Measurements from ENCODE around the gene PRKAG2. TPM values are rescaled to one million over a fixed set of nuclear protein-coding genes. Genes with fewer than 3 reads are reported as not detected.

PRKAG2 gene
- total and polyA plus RNA-seq, 10 donors: 15.8 to 50.9 (median 32.8) TPM

- 70 to 100% (median 92%) methylated on average over 2 of the region's 2 CpGs for WGBS, 5 donors
- H3K9me3 ChIP-seq: peaks cover 0 to 8% (median 3%) of the 10 kb centered on the region in 8 donors
- TF ChIP-seq POLR2A (IDR thresholded peaks at IDR 0.05): no peak
- no peak for TF ChIP-seq POLR2AphosphoS5 (IDR thresholded peaks at IDR 0.05)
- no peak for TF ChIP-seq CTCF (IDR thresholded peaks at IDR 0.05 in 8 of 11, conservative IDR thresholded peaks at IDR 0.05 in 3 of 11)
- H3K4me1 ChIP-seq: peaks cover 0 to 29% (median 9%) of the 10 kb centered on the region in 6 donors
- peak; percentile 27 for DNase-seq
- H3K36me3 ChIP-seq: peaks cover 0 to 31% (median 0%) of the 10 kb centered on the region in 6 donors
- intact Hi-C loops (cut with DNase I; ENCODE audit: low total_unique reads): loop anchor here (10.0 kb wide), 1 partner anchor 404 kb away; no protein-coding TSS in a partner anchor
- H3K4me3 ChIP-seq: no peak overlapping the region
- H3K27ac ChIP-seq: peak overlapping the region in 6 of 8 donors; percentile 37 to 75 (median 60)
- no peaks in the 10 kb centered on the region for H3K27me3 ChIP-seq (replicated peaks in 1 of 7)
Observed at GRCh38 chr7:151768805-151769187, 108.1 kb downstream of the PRKAG2 start.

- TF ChIP-seq POLR2AphosphoS5 (IDR thresholded peaks at IDR 0.05) (no peak), CTCF (IDR thresholded peaks at IDR 0.05 in 8 of 11, conservative IDR thresholded peaks at IDR 0.05 in 3 of 11) (no peak), POLR2A (IDR thresholded peaks at IDR 0.05) (no peak)
- H3K27ac ChIP-seq: peak overlapping the region in 2 of 8 donors; percentile 26 to 71
- peaks cover 0 to 8% (median 3%) of the 10 kb centered on the region in 8 donors for H3K9me3 ChIP-seq
- 83 to 89% (median 87%) methylated on average over 4 of the region's 4 CpGs for WGBS, 5 donors
- intact Hi-C loops (cut with DNase I; ENCODE audit: low total_unique reads): loop anchor here (10.0 kb wide), 1 partner anchor 403 kb away; no protein-coding TSS in a partner anchor
- peaks cover 0 to 28% (median 0%) of the 10 kb centered on the region in 6 donors for H3K36me3 ChIP-seq
- H3K4me1 ChIP-seq: peaks cover 0 to 29% (median 9%) of the 10 kb centered on the region in 6 donors
- no peak for DNase-seq
- H3K4me3 ChIP-seq: no peak overlapping the region
- H3K27me3 ChIP-seq (replicated peaks in 1 of 7): no peaks in the 10 kb centered on the region
Observed at GRCh38 chr7:151767557-151767956, 109.4 kb downstream of the PRKAG2 start.

- intact Hi-C loops (cut with DNase I; ENCODE audit: low total_unique reads): loop anchor here (10.0 kb wide), 1 partner anchor 399 kb away; no protein-coding TSS in a partner anchor
Observed at GRCh38 chr7:151764056-151764920, 112.6 kb downstream of the PRKAG2 start.

More at GRCh38 chr7:151764056-151764920, 112.6 kb downstream of the PRKAG2 start:
- H3K36me3 ChIP-seq: peaks cover 0 to 21% (median 0%) of the 10 kb centered on the region in 6 donors
- 86 to 96% (median 92%) methylated on average over 13 of the region's 13 CpGs for WGBS, 5 donors
- H3K9me3 ChIP-seq: peaks cover 0 to 8% (median 3%) of the 10 kb centered on the region in 8 donors
- H3K4me1 ChIP-seq: peaks cover under 1 to 22% (median 6%) of the 10 kb centered on the region in 6 donors
- TF ChIP-seq POLR2A (IDR thresholded peaks at IDR 0.05): no peak
- TF ChIP-seq POLR2AphosphoS5 (IDR thresholded peaks at IDR 0.05): no peak
- no peak for TF ChIP-seq CTCF (IDR thresholded peaks at IDR 0.05 in 8 of 11, conservative IDR thresholded peaks at IDR 0.05 in 3 of 11)
- no peaks in the 10 kb centered on the region for H3K27me3 ChIP-seq (replicated peaks in 1 of 7)
- H3K4me3 ChIP-seq: no peak overlapping the region
- peak; percentile 43 for DNase-seq
- H3K27ac ChIP-seq: no peak overlapping the region
